GM18505 (cell line): Measurements from ENCODE around the gene MTR.
"Not testable (repeated sequence)": the region's sequence is repeated elsewhere in the genome, so short reads cannot be mapped to it uniquely, and the experiment has no call there.

Source experiments
- ATAC-seq: cut with Tn5 transposase; IDR thresholded peaks from one replicate; pipeline ENCODE4 v1.9.1; 2021; ENCODE audit not compliant: unreplicated experiment
- POLR2A ChIP-seq: IDR thresholded peaks from 4 replicates; pipeline ENCODE4 v1.6.1; 2011; ENCODE audit warnings: borderline replicate concordance; ENCODE audit not compliant: insufficient read depth, insufficient read length; ENCODE audit errors: extremely low read depth

Gene MTR

GRCh38 chr1:236850077-236850979, 55.2 kb downstream of the MTR start:
- no peak for ATAC-seq
- TF ChIP-seq POLR2A, result no peak

DNA sequence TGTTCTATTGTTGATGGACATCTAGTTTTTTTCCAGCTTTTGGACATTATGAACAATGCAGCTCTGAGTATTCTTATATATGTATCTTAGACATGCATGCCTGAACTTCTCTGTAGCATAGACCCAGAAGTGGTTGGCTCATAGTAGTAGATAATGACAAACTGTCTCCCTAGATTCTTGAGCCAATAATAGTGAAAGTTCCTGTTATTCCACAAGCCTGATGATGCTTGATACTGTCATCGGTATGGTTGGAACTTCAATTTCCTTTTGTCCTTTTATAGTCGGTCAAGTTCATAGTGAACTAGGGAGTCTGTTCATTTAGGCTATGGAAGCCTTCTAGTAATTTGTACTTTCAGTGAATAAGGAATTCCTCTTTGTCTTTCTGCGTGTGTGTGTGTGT, 56.8 kb downstream of the MTR start:
- no peak for TF ChIP-seq POLR2A
- ATAC-seq, result no peak

GRCh38 chr1:236853921-236854604, 59.0 kb downstream of the MTR start:
- TF ChIP-seq POLR2A, result no peak
- ATAC-seq, result no peak

GRCh38 chr1:236854605-236854983, 59.5 kb downstream of the MTR start:
- ATAC-seq, result no peak

DNA sequence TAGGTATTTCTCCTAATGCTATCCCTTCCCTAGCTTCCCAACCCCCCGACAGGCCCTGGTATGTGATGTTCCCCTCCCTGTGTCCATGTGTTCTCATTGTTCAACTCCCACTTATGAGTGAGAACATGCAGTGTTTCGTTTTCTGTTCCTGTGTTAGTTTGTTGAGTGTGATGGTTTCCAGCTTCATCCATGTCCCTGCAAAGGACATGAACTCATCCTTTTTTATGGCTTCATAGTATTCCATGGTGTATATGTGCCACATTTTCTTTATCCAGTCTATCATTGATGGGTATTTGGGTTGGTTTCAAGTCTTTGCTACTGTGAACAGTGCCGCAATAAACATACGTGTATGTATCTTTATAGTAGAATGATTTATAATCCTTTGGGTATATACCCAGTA, 61.6 kb downstream of the MTR start:
- not testable (repeated sequence) for ATAC-seq

More at GRCh38 chr1:236854605-236854983, 59.5 kb downstream of the MTR start:
- no peak for TF ChIP-seq POLR2A

- TF ChIP-seq POLR2A, result no peak
- no peak for ATAC-seq
These were observed 63.1 kb downstream of the MTR start for GRCh38 chr1:236858165-236858564.

GRCh38 chr1:236860101-236860500, 65.0 kb downstream of the MTR start:
- TF ChIP-seq POLR2A, result no peak

GRCh38 chr1:236860674-236861073, 65.6 kb downstream of the MTR start:
- ATAC-seq, result no peak
- TF ChIP-seq POLR2A, result no peak

More at GRCh38 chr1:236860101-236860500, 65.0 kb downstream of the MTR start:
- no peak for ATAC-seq

DNA sequence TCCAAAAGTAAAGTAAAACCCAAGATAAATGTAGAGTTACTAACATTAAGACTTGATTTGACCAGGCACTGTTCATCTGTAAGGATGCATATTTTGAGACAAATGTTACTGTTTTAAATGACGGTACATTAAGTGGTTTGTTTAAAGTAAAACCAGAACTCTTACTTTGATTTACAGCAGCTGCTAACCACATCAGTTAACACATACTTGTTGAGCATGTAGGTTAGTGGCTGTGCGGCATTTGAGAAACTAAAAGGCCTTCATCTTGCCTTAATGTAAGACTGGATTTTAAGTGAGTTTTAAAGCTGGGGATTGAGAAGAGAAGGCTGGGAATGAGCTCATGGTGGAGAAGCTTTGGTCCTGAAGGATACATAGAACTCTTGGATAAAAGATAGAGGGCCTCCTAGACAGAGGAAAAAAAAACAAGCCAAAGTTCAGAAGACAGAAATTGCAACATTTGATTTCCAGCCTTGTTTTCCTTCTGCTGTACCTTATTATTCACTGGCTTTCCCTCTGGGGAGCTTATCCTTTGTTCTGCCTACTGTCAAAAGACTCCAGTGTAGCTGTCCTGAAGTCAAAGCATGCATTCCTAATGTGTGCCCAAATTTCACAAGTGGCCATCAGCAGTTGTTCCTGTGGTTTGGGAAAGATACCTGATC, 66.6 kb downstream of the MTR start:
- no peak for TF ChIP-seq POLR2A
- ATAC-seq, result no peak

DNA sequence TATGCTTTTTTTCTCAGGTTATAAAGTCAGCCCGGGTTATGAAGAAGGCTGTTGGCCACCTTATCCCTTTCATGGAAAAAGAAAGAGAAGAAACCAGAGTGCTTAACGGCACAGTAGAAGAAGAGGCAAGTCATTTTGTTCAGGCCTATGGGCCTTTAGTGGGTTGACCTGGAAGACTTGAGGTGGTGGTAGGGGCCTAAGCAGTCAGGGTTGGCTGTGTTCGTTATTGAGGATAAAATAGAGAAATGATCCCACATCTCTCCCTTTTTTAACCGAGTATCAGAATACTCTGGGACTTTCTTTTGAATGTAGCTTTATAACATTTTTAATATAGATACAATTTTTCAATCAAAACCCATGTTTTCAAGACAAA, 67.1 kb downstream of the MTR start:
- TF ChIP-seq POLR2A, result no peak
- ATAC-seq, result no peak

GRCh38 chr1:236862615-236863211, 67.6 kb downstream of the MTR start:
- no peak for TF ChIP-seq POLR2A
- ATAC-seq, result no peak

DNA sequence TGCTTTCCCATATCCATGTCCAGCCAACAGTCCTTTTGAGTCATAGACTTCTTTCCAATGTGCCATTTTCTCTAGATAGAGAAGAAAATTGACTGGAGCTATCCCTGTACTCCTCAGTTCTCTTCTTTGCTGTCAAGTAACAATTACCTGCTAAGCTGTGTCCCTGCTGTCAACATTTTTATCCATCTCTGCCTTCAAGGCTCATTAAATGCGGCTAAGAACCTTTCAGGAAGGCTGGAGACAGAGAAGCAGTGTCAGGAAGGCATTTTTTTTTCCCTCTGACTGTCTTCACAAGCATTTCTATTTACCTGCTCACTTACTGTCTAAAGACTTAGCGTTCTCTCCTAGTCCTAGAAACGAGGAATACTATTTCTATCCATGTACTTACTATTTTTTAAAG, 69.1 kb downstream of the MTR start:
- ATAC-seq, result no peak
- TF ChIP-seq POLR2A, result no peak
